Activated T-helper 2 cell treated with anti-CD3 and anti-CD28 coated beads, Interferon-gamma antibody, Interleukin-2, Interleukin-4, amounts not matched to agents 10 μg/mL and 5 μg/mL and 100 μg/mL, durations not matched to agents 14 hours and 24 hours and 36 hours (primary cell): ENCODE data around the gene RASD2. TPM values are rescaled to one million over a fixed set of nuclear protein-coding genes. Genes with fewer than 3 reads are reported as not detected.
"Not testable (repeated sequence)": the region's sequence is repeated elsewhere in the genome, so short reads cannot be mapped to it uniquely, and the experiment has no call there.

Experiments
- DNase-seq: peaks from one replicate; pipeline ENCODE4 v3.0.0; 2021; ENCODE audit warnings: low spot score
- H3K27ac Mint-ChIP-seq: one replicate; pipeline ENCODE4 v1.8.0; 2021; ENCODE audit warnings: mixed read lengths
- H3K27me3 Mint-ChIP-seq: one replicate; pipeline ENCODE4 v1.8.0; 2021; ENCODE audit warnings: low read depth, mixed read lengths
- H3K36me3 Mint-ChIP-seq: one replicate; pipeline ENCODE4 v1.8.0; 2021; ENCODE audit warnings: low read depth, mixed read lengths
- H3K4me1 Mint-ChIP-seq: one replicate; pipeline ENCODE4 v1.8.0; 2021; ENCODE audit warnings: low read depth, mixed read lengths
- H3K4me3 Mint-ChIP-seq: one replicate; pipeline ENCODE4 v1.8.0; 2021; ENCODE audit warnings: low read depth, mild to moderate bottlenecking, moderate library complexity, mixed read lengths
- H3K9me3 Mint-ChIP-seq: one replicate; pipeline ENCODE4 v1.8.0; 2021; ENCODE audit warnings: mixed read lengths
- intact Hi-C: fragments of 100-400 bp; cut with micrococcal nuclease; formaldehyde crosslinking; loops from one replicate; pipeline ENCODE4 v1.15.1; 2023
- total RNA-seq: library from RNA; stranded (reverse); gene quantifications from 2 replicates; pipeline ENCODE4 v1.2.3, GENCODE V29; 2022

The RASD2 gene
- total RNA-seq, result not detected in 2 replicates

- peaks cover 38% of the 10 kb centered on the region for H3K27me3 Mint-ChIP-seq
- no peaks in the 10 kb centered on the region for H3K36me3 Mint-ChIP-seq
- H3K27ac Mint-ChIP-seq, result no peak within 1 kb of the TSS
- H3K9me3 Mint-ChIP-seq, result no peaks in the 10 kb centered on the region
- intact Hi-C loops, result no loop called here
- DNase-seq, result peak; percentile 17
- peak within 1 kb of the TSS; percentile 65 for H3K4me3 Mint-ChIP-seq
- H3K4me1 Mint-ChIP-seq, result peaks cover 2% of the 10 kb centered on the region
Measured at GRCh38 chr22:35540595-35541253, at the start of gene RASD2. TSS of gene RASD2 (plus strand) at chr22:35540831. CDS start at chr22:35546810, 5,979 bp downstream.

GRCh38 chr22:35491061-35491907 lies 49.3 kb upstream of the RASD2 start:
- H3K27ac Mint-ChIP-seq, H3K4me3 Mint-ChIP-seq, H3K4me1 Mint-ChIP-seq, H3K9me3 Mint-ChIP-seq, DNase-seq, intact Hi-C loops, H3K27me3 Mint-ChIP-seq, H3K36me3 Mint-ChIP-seq: not testable (repeated sequence)

- Mint-ChIP-seq H3K27me3 (peaks cover 4% of the 10 kb centered on the region), H3K4me1 (no peaks in the 10 kb centered on the region), H3K4me3 (no peak overlapping the region), H3K9me3 (no peaks in the 10 kb centered on the region), H3K36me3 (no peaks in the 10 kb centered on the region), H3K27ac (no peak overlapping the region)
- DNase-seq, result no peak
- intact Hi-C loops, result no loop called here
Measured at GRCh38 chr22:35491908-35492380, 48.7 kb upstream of the RASD2 start.

GRCh38 chr22:35493074-35493473 lies 47.6 kb upstream of the RASD2 start:
- H3K4me1 Mint-ChIP-seq, result no peaks in the 10 kb centered on the region
- no peak overlapping the region for H3K27ac Mint-ChIP-seq
- no peaks in the 10 kb centered on the region for H3K36me3 Mint-ChIP-seq
- no peak overlapping the region for H3K4me3 Mint-ChIP-seq
- no peak for DNase-seq
- H3K27me3 Mint-ChIP-seq, result peaks cover 4% of the 10 kb centered on the region
- no peaks in the 10 kb centered on the region for H3K9me3 Mint-ChIP-seq
- intact Hi-C loops, result no loop called here

GRCh38 chr22:35495711-35496110 lies 44.9 kb upstream of the RASD2 start:
- not testable (repeated sequence) for DNase-seq

GRCh38 chr22:35496768-35497312 lies 43.8 kb upstream of the RASD2 start:
- no peaks in the 10 kb centered on the region for H3K9me3 Mint-ChIP-seq
- intact Hi-C loops, result no loop called here
- no peaks in the 10 kb centered on the region for H3K36me3 Mint-ChIP-seq
- no peak overlapping the region for H3K27ac Mint-ChIP-seq
- no peak overlapping the region for H3K4me3 Mint-ChIP-seq
- no peaks in the 10 kb centered on the region for H3K4me1 Mint-ChIP-seq
- DNase-seq, result no peak
- peaks cover 10% of the 10 kb centered on the region for H3K27me3 Mint-ChIP-seq

More at GRCh38 chr22:35495711-35496110, 44.9 kb upstream of the RASD2 start:
- H3K9me3 Mint-ChIP-seq, H3K27me3 Mint-ChIP-seq, H3K4me1 Mint-ChIP-seq, H3K4me3 Mint-ChIP-seq, intact Hi-C loops, H3K36me3 Mint-ChIP-seq, H3K27ac Mint-ChIP-seq: not testable (repeated sequence)

- H3K4me1 Mint-ChIP-seq, result no peaks in the 10 kb centered on the region
Measured at GRCh38 chr22:35498026-35498800, 42.4 kb upstream of the RASD2 start.

GRCh38 chr22:35502836-35503235 lies 37.8 kb upstream of the RASD2 start:
- H3K4me3 Mint-ChIP-seq, result no peak overlapping the region
- intact Hi-C loops, result no loop called here
- no peak for DNase-seq
- no peak overlapping the region for H3K27ac Mint-ChIP-seq
- H3K4me1 Mint-ChIP-seq, result no peaks in the 10 kb centered on the region
- H3K9me3 Mint-ChIP-seq, result no peaks in the 10 kb centered on the region
- no peaks in the 10 kb centered on the region for H3K36me3 Mint-ChIP-seq
- H3K27me3 Mint-ChIP-seq, result peaks cover 7% of the 10 kb centered on the region

More at GRCh38 chr22:35498026-35498800, 42.4 kb upstream of the RASD2 start:
- Mint-ChIP-seq H3K36me3 (no peaks in the 10 kb centered on the region), H3K9me3 (no peaks in the 10 kb centered on the region), H3K4me3 (no peak overlapping the region), H3K27me3 (peaks cover 10% of the 10 kb centered on the region), H3K27ac (no peak overlapping the region)
- DNase-seq, result no peak
- intact Hi-C loops, result no loop called here

GRCh38 chr22:35505399-35506258 lies 35.0 kb upstream of the RASD2 start:
- Mint-ChIP-seq H3K9me3 (no peaks in the 10 kb centered on the region), H3K4me1 (no peaks in the 10 kb centered on the region), H3K36me3 (no peaks in the 10 kb centered on the region), H3K27ac (no peak overlapping the region), H3K4me3 (no peak overlapping the region), H3K27me3 (peaks cover 6% of the 10 kb centered on the region)
- DNase-seq, result no peak
- intact Hi-C loops, result no loop called here

GRCh38 chr22:35506259-35506570 lies 34.4 kb upstream of the RASD2 start:
- H3K27ac Mint-ChIP-seq, result no peak overlapping the region
- H3K4me1 Mint-ChIP-seq, result no peaks in the 10 kb centered on the region
- H3K9me3 Mint-ChIP-seq, result no peaks in the 10 kb centered on the region
- intact Hi-C loops, result no loop called here
- no peak overlapping the region for H3K4me3 Mint-ChIP-seq
- H3K36me3 Mint-ChIP-seq, result no peaks in the 10 kb centered on the region
- no peak for DNase-seq
- peaks cover 6% of the 10 kb centered on the region for H3K27me3 Mint-ChIP-seq

GRCh38 chr22:35507851-35508250 lies 32.8 kb upstream of the RASD2 start:
- H3K27ac Mint-ChIP-seq, intact Hi-C loops, H3K4me3 Mint-ChIP-seq, DNase-seq, H3K4me1 Mint-ChIP-seq, H3K9me3 Mint-ChIP-seq, H3K27me3 Mint-ChIP-seq, H3K36me3 Mint-ChIP-seq: not testable (repeated sequence)

GRCh38 chr22:35509451-35509850 lies 31.2 kb upstream of the RASD2 start:
- H3K4me1 Mint-ChIP-seq, result no peaks in the 10 kb centered on the region
- DNase-seq, result no peak
- H3K4me3 Mint-ChIP-seq, result no peak overlapping the region
- H3K9me3 Mint-ChIP-seq, result no peaks in the 10 kb centered on the region
- peaks cover 17% of the 10 kb centered on the region for H3K27me3 Mint-ChIP-seq
- intact Hi-C loops, result no loop called here
- no peaks in the 10 kb centered on the region for H3K36me3 Mint-ChIP-seq
- no peak overlapping the region for H3K27ac Mint-ChIP-seq
